DOHH2 (cell line): ENCODE measurements around the gene MTHFD1.

ENCODE experiments used
- CTCF ChIP-seq: fragments of 200-600 bp; sonication (generic); IDR thresholded peaks from one replicate; pipeline ENCODE4 v1.5.1; 2014; ENCODE audit warnings: antibody characterized with exemption, mild to moderate bottlenecking, low read depth, low read length; ENCODE audit not compliant: poor library complexity, severe bottlenecking
- EZH2phosphoT487 ChIP-seq: fragments of 200-600 bp; sonication (generic); IDR thresholded peaks from 2 replicates; pipeline ENCODE4 v1.6.1; 2017; ENCODE audit warnings: borderline replicate concordance, mild to moderate bottlenecking, antibody characterized with exemption, low read length, moderate library complexity, mixed read lengths

GRCh38 chr14:64447876-64448670 is 59.9 kb downstream of the MTHFD1 start:
- TF ChIP-seq CTCF (no peak), EZH2phosphoT487 (no peak)
